H1 (cell line): ENCODE data around the gene MANSC1. TPM values are rescaled to one million over a fixed set of nuclear protein-coding genes. Genes with fewer than 3 reads are reported as not detected.

ENCODE experiments used
- CTCF ChIA-PET: fragments of 300-600 bp; sonication (Branson Sonifier 250); formaldehyde crosslinking; loops from one replicate; lab custom pipeline; 2021; ENCODE audit not compliant: partially characterized antibody; lab: Charles Lee
- POLR2A ChIA-PET: fragments of 300-600 bp; sonication (Branson Sonifier 250); formaldehyde crosslinking; loops from one replicate; lab custom pipeline; 2021; ENCODE audit warnings: inconsistent platforms; ENCODE audit not compliant: partially characterized antibody; lab: Charles Lee
- DNase-seq, 2 experiments: peaks; one replicate each; pipeline versions ENCODE4 v3.0.0 to v3.0.0-alpha.2; 2010 to 2022; ENCODE audit warnings: low spot score in 2 of 2, low read depth in 1 of 2, mixed read lengths in 1 of 2
- FAIRE-seq: peaks from 2 replicates; lab custom pipeline; 2011; peaks lifted over from hg19 to GRCh38; lab: Jason Lieb, UNC
- H2AFZ ChIP-seq: 2 replicates; pipeline ENCODE4 v1.8.1; 2012; ENCODE audit warnings: low read length, inconsistent platforms
- H2AK5ac ChIP-seq: 2 replicates; pipeline ENCODE4 v1.6.1; 2013; ENCODE audit warnings: low read depth, low read length
- H2BK120ac ChIP-seq: replicated peaks from 2 replicates; pipeline ENCODE3; 2013; ENCODE audit warnings: low read depth, low read length, inconsistent platforms
- H2BK12ac ChIP-seq: 2 replicates; pipeline ENCODE4 v1.6.1; 2013; ENCODE audit warnings: low read depth, low read length
- H2BK15ac ChIP-seq: 2 replicates; pipeline ENCODE4 v1.6.1; 2013; ENCODE audit warnings: low read length
- H2BK20ac ChIP-seq: 2 replicates; pipeline ENCODE4 v1.6.1; 2013; ENCODE audit warnings: low read length
- H2BK5ac ChIP-seq: 2 replicates; pipeline ENCODE4 v1.6.1; 2013; ENCODE audit warnings: low read depth, low read length
- H3K14ac ChIP-seq: 2 replicates; pipeline ENCODE4 v1.6.1; 2013; ENCODE audit warnings: inconsistent platforms; ENCODE audit not compliant: insufficient read length
- H3K18ac ChIP-seq: 2 replicates; pipeline ENCODE4 v1.6.1; 2013; ENCODE audit warnings: low read length; ENCODE audit errors: extremely low read depth
- H3K23ac ChIP-seq: 2 replicates; pipeline ENCODE4 v1.6.1; 2013; ENCODE audit warnings: inconsistent platforms; ENCODE audit not compliant: insufficient read length
- H3K23me2 ChIP-seq: 2 replicates; pipeline ENCODE4 v1.6.1; 2013; ENCODE audit warnings: low read depth, low read length
- H3K27ac ChIP-seq: 2 replicates; pipeline ENCODE4 v1.6.1; 2011; ENCODE audit warnings: low read depth, low read length, inconsistent platforms
- H3K27me3 ChIP-seq, 4 experiments: replicated peaks in 1 of 4; 1 replicate in 1 of 4; 2 replicates in 3 of 4; pipeline versions ENCODE4 v1.6.1 to v1.8.1; 2011 to 2013; ENCODE audit warnings: low read length in 3 of 4, mild to moderate bottlenecking in 3 of 4, inconsistent platforms in 2 of 4, mixed read lengths in 2 of 4, moderate library complexity in 1 of 4; ENCODE audit not compliant: control insufficient read depth in 3 of 4, insufficient read depth in 3 of 4; ENCODE audit errors: extremely low read depth in 1 of 4
- H3K36me3 ChIP-seq, 4 experiments: 2 replicates each; pipeline versions ENCODE4 v1.6.1 to v1.8.1; 2011 to 2013; ENCODE audit warnings: mild to moderate bottlenecking in 4 of 4, low read length in 3 of 4, moderate library complexity in 2 of 4, control low read depth in 1 of 4, inconsistent platforms in 1 of 4; ENCODE audit not compliant: insufficient read depth in 4 of 4, control insufficient read depth in 2 of 4
- H3K4ac ChIP-seq: replicated peaks from 2 replicates; pipeline ENCODE3; 2013; ENCODE audit warnings: low read length, low read depth, mixed read lengths, inconsistent platforms; ENCODE audit not compliant: insufficient read length
- H3K4me1 ChIP-seq, 4 experiments: replicated peaks in 1 of 4; 1 replicate in 1 of 4; 2 replicates in 3 of 4; pipeline versions ENCODE4 v1.6.1 to v1.8.1; 2011 to 2013; ENCODE audit warnings: low read length in 3 of 4, inconsistent platforms in 2 of 4, mixed read lengths in 1 of 4; ENCODE audit not compliant: insufficient read depth in 4 of 4, control insufficient read depth in 3 of 4
- H3K4me2 ChIP-seq, 2 experiments: 2 replicates each; pipeline versions ENCODE4 v1.6.1 to v1.8.1; 2011 to 2013; ENCODE audit warnings: low read depth in 2 of 2, low read length in 2 of 2, control low read depth in 1 of 2, inconsistent platforms in 1 of 2, mild to moderate bottlenecking in 1 of 2; ENCODE audit not compliant: insufficient read depth in 1 of 2
- H3K4me3 ChIP-seq, 4 experiments: fragments of 200-600, 300-600 bp in 1 of 4; sonication (generic), shearing (Covaris generic), sonication (Bioruptor Twin) in 1 of 4; 2 replicates each; pipeline versions ENCODE4 v1.5.1 to v1.8.1; 2011 to 2016; ENCODE audit warnings: low read length in 4 of 4, low read depth in 3 of 4, control low read depth in 2 of 4, inconsistent platforms in 2 of 4, mild to moderate bottlenecking in 2 of 4, mixed read lengths in 1 of 4, moderate library complexity in 1 of 4; ENCODE audit not compliant: insufficient read depth in 2 of 4; ENCODE audit errors: extremely low read depth in 1 of 4
- H3K56ac ChIP-seq: replicated peaks from 2 replicates; pipeline ENCODE3; 2013; ENCODE audit warnings: low read depth, mild to moderate bottlenecking, mixed read lengths, low read length, inconsistent platforms; ENCODE audit not compliant: insufficient read length
- H3K79me1 ChIP-seq: 2 replicates; pipeline ENCODE4 v1.6.1; 2013; ENCODE audit warnings: low read depth, low read length, control low read depth
- H3K79me2 ChIP-seq, 2 experiments: 2 replicates each; pipeline versions ENCODE4 v1.6.1 to v1.8.1; 2012 to 2013; ENCODE audit warnings: low read length in 2 of 2, mild to moderate bottlenecking in 2 of 2, inconsistent platforms in 1 of 2; ENCODE audit not compliant: insufficient read depth in 2 of 2, control insufficient read depth in 1 of 2
- H3K9ac ChIP-seq, 4 experiments: replicated peaks in 1 of 4; 1 replicate in 1 of 4; 2 replicates in 3 of 4; pipeline versions ENCODE4 v1.6.1 to v1.8.1; 2011 to 2013; ENCODE audit warnings: low read depth in 3 of 4, low read length in 3 of 4, control low read depth in 2 of 4, mild to moderate bottlenecking in 2 of 4, moderate library complexity in 2 of 4, inconsistent platforms in 1 of 4; ENCODE audit errors: extremely low read depth in 1 of 4
- H3K9me3 ChIP-seq, 2 experiments: 2 replicates each; pipeline versions ENCODE4 v1.6.1 to v1.8.1; 2012 to 2013; ENCODE audit warnings: mild to moderate bottlenecking in 2 of 2, moderate library complexity in 2 of 2, control low read depth in 1 of 2, inconsistent platforms in 1 of 2, low read depth in 1 of 2, low read length in 1 of 2, mixed read lengths in 1 of 2; ENCODE audit not compliant: insufficient read depth in 2 of 2
- H4K20me1 ChIP-seq, 2 experiments: replicated peaks in 1 of 2; 2 replicates each; pipeline versions ENCODE3 to v1.8.1; 2011 to 2013; ENCODE audit warnings: inconsistent platforms in 2 of 2, low read length in 2 of 2, mild to moderate bottlenecking in 1 of 2; ENCODE audit not compliant: insufficient read depth in 2 of 2, control insufficient read depth in 1 of 2
- H4K5ac ChIP-seq: 2 replicates; pipeline ENCODE4 v1.6.1; 2013; ENCODE audit warnings: low read length, low read depth, mixed read lengths, inconsistent platforms; ENCODE audit not compliant: insufficient read length
- H4K8ac ChIP-seq: 2 replicates; pipeline ENCODE4 v1.8.0; 2013; ENCODE audit warnings: mild to moderate bottlenecking, moderate library complexity, low read length, inconsistent platforms; ENCODE audit not compliant: insufficient read depth; ENCODE audit errors: extremely low read depth
- H4K91ac ChIP-seq: replicated peaks from 2 replicates; pipeline ENCODE3; 2013; ENCODE audit warnings: low read length, mixed read lengths, inconsistent platforms; ENCODE audit not compliant: insufficient read length
- CHD1 ChIP-seq: IDR thresholded peaks from 2 replicates; pipeline ENCODE4 v1.6.1; 2012; ENCODE audit warnings: low read depth, low read length, improper control_type of control experiment
- CTCF ChIP-seq, 3 experiments: IDR thresholded peaks; 1 replicate in 2 of 3; 2 replicates in 1 of 3; pipeline versions ENCODE4 v1.5.1 to v1.6.1; 2011; ENCODE audit warnings: low read length in 3 of 3, mild to moderate bottlenecking in 3 of 3, inconsistent platforms in 2 of 3, low read depth in 1 of 3, moderate library complexity in 1 of 3; ENCODE audit not compliant: insufficient read depth in 1 of 3; ENCODE audit errors: control extremely low read depth in 1 of 3
- KDM1A ChIP-seq: fragments of 200-600, 300-600 bp; sonication (generic); IDR thresholded peaks from 2 replicates; pipeline ENCODE4 v1.7.1; 2016; ENCODE audit warnings: mild to moderate bottlenecking, low read length, borderline replicate concordance
- RAD21 ChIP-seq, 2 experiments: IDR thresholded peaks in 1 of 2; conservative IDR thresholded peaks in 1 of 2; 2 replicates each; pipeline ENCODE4 v1.6.1; 2011; ENCODE audit warnings: low read depth in 2 of 2, low read length in 2 of 2, improper control_type of control experiment in 1 of 2, inconsistent platforms in 1 of 2, mild to moderate bottlenecking in 1 of 2, moderate library complexity in 1 of 2
- YY1 ChIP-seq: IDR thresholded peaks from 2 replicates; pipeline ENCODE4 v1.6.1; 2011; ENCODE audit warnings: low read depth, mild to moderate bottlenecking, low read length
- WGBS, 2 experiments: shearing (Covaris generic) in 1 of 2; methylation state at CpG; one replicate each; pipeline versions ENCODE4 v1.1.6 to v1.1.7; 2013 to 2015; ENCODE audit warnings: low lambda C conversion rate in 2 of 2, mixed read lengths in 2 of 2, inconsistent platforms in 1 of 2, low coverage in 1 of 2, missing lambda C conversion rate in 1 of 2; ENCODE audit not compliant: insufficient replicate concordance in 2 of 2, insufficient coverage in 1 of 2, insufficient read length in 1 of 2; ENCODE audit errors: extremely low coverage in 1 of 2, missing lambda C conversion rate in 1 of 2; 5-methylcytosine and 5-hydroxymethylcytosine counted together
- polyA plus RNA-seq, 7 experiments: library from polyadenylated mRNA; depleted of rRNA in 3 of 7; stranded (reverse) in 5 of 7; unstranded in 2 of 7; fragments of >200 nt in 5 of 7; fragments of 200-250 nt in 2 of 7; gene quantifications; 1 replicate in 5 of 7; 2 replicates in 1 of 7; 4 replicates in 1 of 7; pipeline versions ENCODE4 v1.2.1 to v1.2.3, GENCODE V29; 2011 to 2013; ENCODE audit warnings: missing spikeins in 2 of 7, mixed read lengths in 2 of 7
- total RNA-seq: library from RNA; stranded (reverse); fragmentation: NEBNext Ultra II Directional; extraction: Animal tissue kit (Norgen Biotek cat#: 25700); gene quantifications from 2 replicates; pipeline ENCODE4 v1.2.1, GENCODE V29; 2021

Gene MANSC1
- total and polyA plus RNA-seq, 2 of the 8 experiments (the other 6 are each of a cell fraction or from before 2014, with no cell fraction given): 2.0 to 8.9 TPM

- H3K79me2 ChIP-seq: no peaks in the 10 kb centered on the region
- no peak overlapping the region for H2BK5ac ChIP-seq
- ChIA-PET POLR2A (interaction anchor here (0.7 to 1.5 kb wide), 2 partner anchors 20 to 42 kb away, joined by 3 read pairs; partner anchors contain the start of gene BORCS5), CTCF (interaction anchor here (0.6 to 5.4 kb wide), 49 partner anchors 8 to 360 kb away, joined by 3 to 49 read pairs (median 4); partner anchors contain the start of gene DUSP16)
- H3K27me3 ChIP-seq: no peaks in the 10 kb centered on the region
- H4K5ac ChIP-seq: no peak overlapping the region
- H3K4me2 ChIP-seq: no peak overlapping the region
- H3K23ac ChIP-seq: no peak overlapping the region
- H2BK15ac ChIP-seq: no peak overlapping the region
- H4K8ac ChIP-seq: no peak overlapping the region
- H3K4me3 ChIP-seq: no peak overlapping the region
- no peak overlapping the region for H4K91ac ChIP-seq
- no peaks in the 10 kb centered on the region for H3K9me3 ChIP-seq
- DNase-seq: no peak
- no peak overlapping the region for H3K9ac ChIP-seq
- no peak for TF ChIP-seq CHD1
- no peak for TF ChIP-seq YY1
- peak in 2 of 3 experiments; percentile 50 to 60; a peak in 2 of 4 replicates for TF ChIP-seq CTCF (IDR thresholded peaks at IDR 0.05; ENCODE audit: control extremely low read depth in 1 of 3, insufficient read depth in 1 of 3, low read depth in 1 of 3, low read length in 3 of 3)
- peak; percentile 95 to 97 for TF ChIP-seq RAD21 (IDR thresholded peaks at IDR 0.05 in 1 of 2, conservative IDR thresholded peaks at IDR 0.05 in 1 of 2; ENCODE audit: low read depth in 2 of 2, low read length in 2 of 2)
- TF ChIP-seq KDM1A: 0 out of 2 replicates have a peak, but pooled peaks have one; percentile 23
- no peaks in the 10 kb centered on the region for H3K79me1 ChIP-seq
- H3K36me3 ChIP-seq: no peaks in the 10 kb centered on the region
- no peaks in the 10 kb centered on the region for H3K4me1 ChIP-seq
- H3K4ac ChIP-seq: no peak overlapping the region
- no peak overlapping the region for H2BK20ac ChIP-seq
- H4K20me1 ChIP-seq: no peaks in the 10 kb centered on the region
- H3K27ac ChIP-seq: no peak overlapping the region
- 82% methylated on average over 10 of the region's 12 CpGs; no CpG with 5 or more reads in 1 of the 2 experiments for WGBS, 2 experiments
- H3K23me2 ChIP-seq: no peaks in the 10 kb centered on the region
- no peak overlapping the region for H3K18ac ChIP-seq
- H2AK5ac ChIP-seq: no peak overlapping the region
- FAIRE-seq: peak; percentile 93
- no peak overlapping the region for H2AFZ ChIP-seq
- H2BK120ac ChIP-seq: no peak overlapping the region
- no peak overlapping the region for H3K14ac ChIP-seq
- H2BK12ac ChIP-seq: no peak overlapping the region
- no peak overlapping the region for H3K56ac ChIP-seq
Measured at GRCh38 chr12:12376646-12377448, 26.8 kb upstream of the MANSC1 start.
